ENCODE data around the gene MATN3.
A peak's percentile ranks its signal among the peaks of the same experiment; 100 is the strongest.
"Not testable (repeated sequence)": the region's sequence is repeated elsewhere in the genome, so short reads cannot be mapped to it uniquely, and the experiment has no call there.

The MATN3 gene

DNA sequence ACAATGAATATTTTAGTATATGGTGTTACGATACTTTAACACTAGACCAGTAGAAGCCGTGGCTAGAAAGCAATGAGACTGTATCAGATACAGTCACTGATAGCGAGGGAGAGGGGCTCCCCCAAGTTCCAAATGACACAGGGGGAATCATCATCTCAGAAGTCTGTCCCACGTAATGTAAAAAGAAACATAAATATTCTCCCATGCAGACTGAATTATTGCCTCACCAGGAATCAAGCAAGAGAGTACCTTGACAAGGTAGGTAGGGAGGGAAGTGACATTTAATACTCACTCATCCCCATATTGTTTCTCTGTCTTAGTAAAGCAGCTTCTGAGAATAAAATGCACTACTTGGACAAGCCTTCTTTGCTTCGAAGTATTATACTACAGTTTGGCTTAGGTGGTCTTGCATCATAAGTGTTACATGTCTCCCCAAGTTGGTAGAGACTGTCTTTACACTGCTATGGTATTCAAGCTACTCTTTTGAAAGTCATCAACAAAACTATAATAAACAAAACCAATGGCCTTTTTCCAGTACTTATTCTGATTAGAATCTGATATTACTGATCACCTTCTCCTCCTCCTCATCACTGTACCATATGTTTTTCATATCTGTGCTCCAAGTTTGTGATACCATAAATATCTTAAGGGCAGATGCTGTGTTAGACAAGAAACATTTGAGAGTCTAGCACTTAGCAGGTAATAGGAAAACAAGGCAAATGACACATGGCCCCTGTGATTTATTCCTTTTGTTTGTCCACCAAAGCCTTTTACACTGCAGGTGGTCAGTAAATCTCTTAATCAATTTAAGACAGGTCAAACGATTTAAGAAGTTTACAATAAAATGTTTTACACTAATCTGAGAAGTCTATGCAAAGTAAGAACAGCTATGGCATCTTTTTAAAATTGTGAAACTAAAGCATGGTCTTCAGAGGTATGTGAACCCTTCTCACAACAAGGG is 36.3 kb upstream of the MATN3 start:
- Mint-ChIP-seq H3K4me1 (peaks cover 10 to 23% of the 10 kb centered on the region in 2 donors), H3K36me3 (no peaks in the 10 kb centered on the region), H3K9me3 (no peaks in the 10 kb centered on the region), H3K27ac (peak overlapping the region; percentile 25), H3K4me3 (peak overlapping the region in 1 of 2 donors; percentile 18), H3K27me3 (no peaks in the 10 kb centered on the region)
- ATAC-seq (replicated peaks), result no peak
- DNase-seq, result no peak

DNA sequence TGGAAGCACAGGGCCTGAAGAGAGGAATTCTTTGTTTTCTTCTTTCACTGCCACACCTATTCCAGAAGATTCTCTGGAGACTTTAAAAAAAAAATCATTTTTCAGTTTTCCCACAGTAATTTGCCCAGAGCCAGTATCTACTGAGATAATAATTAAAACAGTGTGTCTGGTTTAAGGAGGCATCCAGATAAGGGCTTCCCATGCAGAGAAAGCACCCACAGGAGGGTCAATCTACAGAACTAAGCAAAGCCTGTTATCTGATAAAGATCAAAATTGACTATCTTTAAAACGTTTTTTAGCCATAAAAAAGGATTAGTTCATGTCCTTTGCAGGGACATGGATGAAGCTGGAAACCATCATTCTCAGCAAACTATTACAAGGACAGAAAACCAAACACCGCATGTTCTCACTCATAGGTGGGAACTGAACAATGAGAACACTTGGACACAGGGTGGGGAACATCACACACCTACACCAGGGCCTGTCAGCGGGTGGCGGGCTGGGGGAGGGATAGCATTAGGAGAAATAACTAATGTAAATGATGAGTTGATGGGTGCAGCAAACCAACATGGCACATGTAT is 33.3 kb upstream of the MATN3 start:
- H3K4me1 Mint-ChIP-seq, result peaks cover 18 to 37% of the 10 kb centered on the region in 2 donors
- not testable (repeated sequence) for ATAC-seq (replicated peaks); H3K27me3 Mint-ChIP-seq; H3K36me3 Mint-ChIP-seq; DNase-seq; H3K4me3 Mint-ChIP-seq; H3K27ac Mint-ChIP-seq; H3K9me3 Mint-ChIP-seq

DNA sequence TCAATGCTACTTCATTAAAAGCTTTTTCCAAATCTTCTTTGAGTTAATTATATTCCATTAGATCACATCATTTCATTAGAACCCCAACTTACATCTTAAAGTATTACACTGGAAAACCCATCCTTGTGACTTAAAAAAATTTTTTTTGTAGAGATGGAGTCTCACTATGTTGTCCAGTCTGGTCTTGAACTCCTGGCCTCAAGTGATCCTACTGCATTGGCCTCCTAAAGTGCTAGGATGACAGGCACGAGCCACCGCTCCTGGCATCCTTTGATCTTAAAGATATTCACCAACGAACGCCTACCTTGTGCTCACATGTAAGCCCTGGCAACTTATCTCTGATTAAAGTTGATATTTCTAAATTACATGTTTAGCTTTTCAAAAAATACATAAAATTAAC is 32.3 kb upstream of the MATN3 start:
- no peak overlapping the region for H3K27ac Mint-ChIP-seq
- peaks cover 18 to 34% of the 10 kb centered on the region in 2 donors for H3K4me1 Mint-ChIP-seq
- ATAC-seq (replicated peaks), result no peak
- no peaks in the 10 kb centered on the region for H3K27me3 Mint-ChIP-seq
- DNase-seq, result no peak
- H3K9me3 Mint-ChIP-seq, result no peaks in the 10 kb centered on the region
- peaks cover 3 to 7% of the 10 kb centered on the region in 2 donors for H3K36me3 Mint-ChIP-seq
- H3K4me3 Mint-ChIP-seq, result no peak overlapping the region

DNA sequence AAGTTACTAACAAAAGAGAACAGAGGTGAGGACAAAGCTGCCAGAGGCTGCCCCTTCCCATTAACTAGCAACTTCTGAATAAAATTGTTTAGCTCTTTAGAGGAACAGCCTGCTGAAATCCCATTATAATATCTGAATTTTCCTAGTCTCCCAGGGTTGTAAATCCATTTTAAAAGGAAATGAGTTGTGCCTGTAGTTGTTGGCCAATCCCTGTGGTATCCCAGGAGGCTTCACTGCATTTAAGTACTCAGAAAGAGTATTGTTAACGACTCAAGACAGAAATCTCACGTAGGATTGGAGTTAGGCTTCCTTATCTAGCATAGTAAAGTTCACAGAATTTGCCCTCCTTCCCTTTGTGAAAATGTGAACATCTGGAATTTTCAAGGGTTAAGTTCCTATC is 30.1 kb upstream of the MATN3 start:
- Mint-ChIP-seq H3K27me3 (no peaks in the 10 kb centered on the region), H3K27ac (peak overlapping the region; percentile 56), H3K4me3 (no peak overlapping the region), H3K9me3 (no peaks in the 10 kb centered on the region), H3K36me3 (peaks cover 13 to 19% of the 10 kb centered on the region in 2 donors), H3K4me1 (peaks cover 14 to 24% of the 10 kb centered on the region in 2 donors)
- ATAC-seq (replicated peaks) (no peak), DNase-seq (no peak)

DNA sequence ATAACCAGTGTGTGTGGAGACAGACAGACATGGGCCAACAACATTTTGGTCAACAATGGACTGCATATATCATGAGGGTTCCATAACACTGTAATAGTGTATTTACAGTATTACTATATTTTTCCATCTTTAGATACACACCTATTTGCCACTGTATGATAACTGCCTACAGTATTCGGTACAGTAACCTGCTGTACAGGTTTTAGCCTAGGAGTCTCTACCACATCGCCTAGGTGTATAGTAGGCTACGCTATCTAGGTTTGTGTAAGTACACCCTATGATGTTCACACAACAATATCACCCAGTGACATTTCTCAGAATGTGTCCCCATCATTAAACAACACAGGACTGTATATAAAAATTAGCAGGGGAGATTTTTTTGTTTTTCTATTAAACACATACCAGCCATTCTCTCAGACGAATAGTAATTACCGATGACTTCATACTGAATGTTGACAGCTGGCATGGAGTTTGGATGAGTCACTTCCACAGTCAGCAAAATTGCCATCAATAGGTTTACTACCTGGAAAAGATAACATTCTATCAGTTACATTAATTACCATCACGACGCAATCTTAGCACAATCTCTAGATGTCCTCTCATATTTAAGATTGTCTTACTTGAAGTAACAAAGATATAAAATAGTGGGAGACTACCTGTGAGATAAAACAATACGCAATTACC is 28.2 kb upstream of the MATN3 start:
- no peak overlapping the region for H3K27ac Mint-ChIP-seq
- no peak for ATAC-seq (replicated peaks)
- no peak overlapping the region for H3K4me3 Mint-ChIP-seq
- H3K4me1 Mint-ChIP-seq, result peaks cover 24 to 41% of the 10 kb centered on the region in 2 donors
- peaks cover 27 to 36% of the 10 kb centered on the region in 2 donors for H3K36me3 Mint-ChIP-seq
- DNase-seq, result no peak
- H3K27me3 Mint-ChIP-seq, result no peaks in the 10 kb centered on the region
- peaks cover 0 to 3% of the 10 kb centered on the region in 2 donors for H3K9me3 Mint-ChIP-seq

DNA sequence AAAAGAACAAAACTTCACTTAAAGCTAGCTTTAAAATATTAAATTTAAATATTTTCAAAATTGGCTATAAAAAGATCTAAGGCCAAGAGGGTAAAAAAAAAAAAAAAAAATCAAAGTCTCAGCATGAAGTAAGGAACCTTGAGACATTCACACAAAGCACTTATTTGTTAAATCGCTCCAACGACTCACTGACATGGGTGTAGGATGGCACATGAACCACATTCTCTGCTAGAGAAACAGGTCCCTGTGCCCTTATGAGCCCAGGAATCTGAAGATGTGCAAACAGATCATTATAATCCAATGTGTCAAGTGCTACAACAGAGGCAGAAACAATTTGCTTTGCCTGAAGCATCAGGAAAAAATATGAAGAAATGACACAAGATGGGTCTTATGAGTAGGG is 25.2 kb upstream of the MATN3 start:
- no peak for ATAC-seq (replicated peaks)
- Mint-ChIP-seq H3K4me1 (peaks cover 24 to 41% of the 10 kb centered on the region in 2 donors), H3K27ac (peak overlapping the region; percentile 44), H3K36me3 (peaks cover 39 to 61% of the 10 kb centered on the region in 2 donors), H3K4me3 (no peak overlapping the region), H3K9me3 (peaks cover 0 to 3% of the 10 kb centered on the region in 2 donors), H3K27me3 (no peaks in the 10 kb centered on the region)
- DNase-seq, result no peak

DNA sequence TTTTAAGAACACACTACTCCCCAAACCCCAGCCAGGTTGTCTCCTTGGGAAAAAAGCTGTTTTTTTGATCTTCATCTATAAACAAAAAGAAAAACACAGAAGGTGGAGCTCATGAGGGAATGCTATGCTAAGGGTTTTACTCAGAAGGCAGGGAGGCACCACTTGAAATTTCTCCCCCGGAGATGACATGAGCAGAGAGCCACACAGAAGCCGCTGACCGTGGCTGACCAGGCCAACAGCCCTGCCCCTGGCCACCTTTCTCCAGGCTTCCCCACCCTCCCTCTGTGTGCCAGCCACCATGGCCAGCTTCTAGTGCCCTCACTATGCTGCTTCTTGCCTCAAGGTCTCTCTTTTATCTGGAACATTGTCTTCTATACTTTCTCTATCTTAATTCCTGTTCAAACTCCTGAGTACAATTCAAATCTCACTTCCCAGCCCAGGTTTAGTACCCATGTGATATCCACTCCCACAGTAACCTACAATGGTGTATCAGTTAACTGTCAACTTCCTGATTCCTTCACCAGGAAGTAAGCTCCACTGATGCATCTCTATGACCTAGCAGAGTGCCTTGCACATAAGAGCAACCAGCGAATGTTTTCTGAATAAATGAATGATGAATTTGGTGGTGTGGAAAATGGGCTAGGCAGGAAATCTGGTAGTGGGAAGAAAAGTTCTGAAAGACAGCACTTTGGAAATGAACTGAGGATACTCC is 23.6 kb upstream of the MATN3 start:
- Mint-ChIP-seq H3K4me1 (peaks cover 16 to 27% of the 10 kb centered on the region in 2 donors), H3K27ac (peak overlapping the region; percentile 75), H3K4me3 (peak overlapping the region in 1 of 2 donors; percentile 9), H3K27me3 (no peaks in the 10 kb centered on the region), H3K9me3 (peaks cover 0 to 3% of the 10 kb centered on the region in 2 donors), H3K36me3 (peaks cover 48 to 72% of the 10 kb centered on the region in 2 donors)
- DNase-seq, result no peak
- peak; percentile 87 to 92 for ATAC-seq (replicated peaks)

DNA sequence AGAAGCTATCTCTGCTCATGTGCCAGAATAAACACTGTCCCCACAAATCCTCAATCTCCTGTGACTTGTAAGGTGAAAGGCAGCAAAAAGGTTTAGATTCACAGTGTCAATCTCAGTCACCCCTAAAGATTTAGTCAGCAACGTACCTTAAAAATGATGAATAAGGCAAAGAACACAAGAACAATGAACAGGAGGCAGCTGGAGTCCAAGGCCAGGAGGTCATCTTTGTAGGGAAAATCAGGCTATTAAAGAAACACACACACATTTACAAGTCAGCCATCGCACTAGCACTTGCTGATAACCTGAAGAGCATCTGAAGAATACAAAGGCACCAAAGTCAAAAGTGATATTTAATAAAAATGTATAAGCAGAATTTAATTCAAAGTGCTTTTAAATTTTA is 22.4 kb upstream of the MATN3 start:
- Mint-ChIP-seq H3K4me3 (no peak overlapping the region), H3K27me3 (no peaks in the 10 kb centered on the region), H3K9me3 (peaks cover 5 to 7% of the 10 kb centered on the region in 2 donors), H3K36me3 (peaks cover 56 to 78% of the 10 kb centered on the region in 2 donors), H3K27ac (no peak overlapping the region), H3K4me1 (peaks cover 16 to 27% of the 10 kb centered on the region in 2 donors)
- no peak for ATAC-seq (replicated peaks)
- DNase-seq, result no peak

DNA sequence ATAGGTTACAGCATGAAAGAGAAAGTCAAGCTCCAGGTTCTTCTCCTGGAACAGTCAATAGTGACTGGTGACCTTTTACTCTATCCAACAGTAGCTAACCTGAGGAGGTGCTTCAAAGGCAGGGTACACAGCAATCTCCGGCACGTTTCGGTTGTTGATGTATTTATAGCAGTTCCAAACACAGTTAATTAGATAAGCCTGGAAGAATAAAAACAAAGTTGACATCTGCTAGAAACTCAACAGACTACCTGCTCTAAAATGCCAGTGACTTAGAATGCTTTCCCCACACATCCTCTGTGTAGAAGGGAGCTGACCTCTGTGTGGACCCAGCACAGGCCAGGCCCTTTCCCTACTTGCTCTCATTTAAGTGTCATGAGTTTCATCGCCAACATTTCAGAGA is 21.8 kb upstream of the MATN3 start:
- ATAC-seq (replicated peaks) (no peak), DNase-seq (no peak)
- H3K27me3 Mint-ChIP-seq, result no peaks in the 10 kb centered on the region
- no peak overlapping the region for H3K4me3 Mint-ChIP-seq
- H3K36me3 Mint-ChIP-seq, result peaks cover 62 to 84% of the 10 kb centered on the region in 2 donors
- peaks cover 5 to 7% of the 10 kb centered on the region in 2 donors for H3K9me3 Mint-ChIP-seq
- H3K27ac Mint-ChIP-seq, result peak overlapping the region; percentile 20
- H3K4me1 Mint-ChIP-seq, result peaks cover 16 to 27% of the 10 kb centered on the region in 2 donors

DNA sequence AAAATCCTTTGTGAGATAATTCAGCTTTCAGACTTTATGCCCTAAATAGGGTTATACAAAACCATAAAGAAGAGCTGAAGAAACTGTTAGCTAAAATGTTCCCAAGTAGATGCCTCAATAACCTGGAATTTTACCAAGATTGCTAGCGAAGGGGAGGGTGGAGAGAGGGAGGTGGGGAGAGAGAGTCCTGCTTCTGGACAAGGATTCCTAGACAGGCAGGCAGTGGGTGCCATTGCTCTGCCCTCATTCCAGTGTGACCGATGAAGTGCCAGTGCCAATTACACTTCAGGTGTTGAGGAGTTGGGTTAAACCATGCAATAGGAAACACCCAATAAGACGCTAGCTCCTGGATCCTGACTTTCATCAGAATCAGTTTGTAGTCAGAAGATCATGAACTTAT is 20.9 kb upstream of the MATN3 start:
- peaks cover 15 to 25% of the 10 kb centered on the region in 2 donors for H3K4me1 Mint-ChIP-seq
- peaks cover 5 to 7% of the 10 kb centered on the region in 2 donors for H3K9me3 Mint-ChIP-seq
- no peaks in the 10 kb centered on the region for H3K27me3 Mint-ChIP-seq
- ATAC-seq (replicated peaks) (no peak), DNase-seq (no peak)
- no peak overlapping the region for H3K27ac Mint-ChIP-seq
- H3K36me3 Mint-ChIP-seq, result peaks cover 69 to 89% of the 10 kb centered on the region in 2 donors
- no peak overlapping the region for H3K4me3 Mint-ChIP-seq

DNA sequence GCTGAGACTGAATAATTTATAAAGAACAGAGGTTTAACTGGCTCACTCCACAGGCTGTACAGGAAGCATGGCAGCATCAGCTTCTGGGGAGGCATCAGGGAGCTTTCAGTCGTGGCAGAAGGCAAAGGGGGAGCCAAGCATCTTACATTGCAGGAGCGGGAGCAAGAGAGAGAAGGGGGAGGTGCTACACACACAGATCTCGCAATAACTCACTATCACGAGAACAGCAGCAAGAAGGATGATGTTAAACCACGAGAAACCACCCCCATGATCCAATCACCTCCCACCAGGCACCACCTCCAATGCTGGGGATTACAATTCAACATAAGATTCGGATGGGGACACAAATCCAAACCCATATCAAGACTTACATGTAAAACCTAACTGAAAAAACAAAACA is 17.8 kb upstream of the MATN3 start:
- no peak for ATAC-seq (replicated peaks)
- peaks cover 2 to 7% of the 10 kb centered on the region in 2 donors for H3K9me3 Mint-ChIP-seq
- H3K27me3 Mint-ChIP-seq, result no peaks in the 10 kb centered on the region
- H3K27ac Mint-ChIP-seq, result peak overlapping the region; percentile 60
- peaks cover 55 to 72% of the 10 kb centered on the region in 2 donors for H3K36me3 Mint-ChIP-seq
- no peaks in the 10 kb centered on the region for H3K4me1 Mint-ChIP-seq
- no peak for DNase-seq
- H3K4me3 Mint-ChIP-seq, result no peak overlapping the region

DNA sequence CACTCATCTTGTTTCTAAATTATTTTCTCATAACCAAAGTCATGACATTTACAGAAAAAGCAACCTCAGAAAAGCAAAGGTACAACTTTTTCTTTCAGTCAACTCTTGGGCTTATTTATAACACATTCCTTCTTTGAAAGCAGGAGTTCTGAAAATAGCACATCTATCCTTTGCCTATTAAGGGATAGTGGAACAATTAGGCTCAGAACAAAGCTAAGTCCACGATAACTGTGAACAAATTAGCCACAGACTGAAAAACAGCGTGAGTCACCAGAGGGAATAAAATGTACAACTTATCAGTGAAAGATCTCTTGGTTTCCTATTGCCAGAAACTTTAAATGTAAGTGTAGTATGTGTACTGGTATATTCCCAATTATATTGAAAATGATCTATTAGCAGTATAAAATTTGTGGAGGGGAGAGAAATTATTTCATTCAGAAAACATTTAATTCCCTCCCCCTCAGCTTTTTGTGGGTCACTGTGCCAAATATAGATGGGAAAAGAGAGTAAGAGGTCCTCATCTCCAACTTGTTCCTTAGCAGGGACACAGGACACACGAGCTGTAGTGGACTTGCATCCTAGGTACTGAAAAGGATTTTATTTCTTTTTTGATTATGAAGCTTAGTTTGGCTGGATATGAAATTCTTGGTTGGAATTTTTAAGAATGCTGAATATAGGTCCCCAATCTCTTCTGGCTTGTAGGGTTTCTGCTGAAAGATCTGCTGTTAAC is 15.4 kb upstream of the MATN3 start:
- H3K27ac Mint-ChIP-seq, result no peak overlapping the region
- peaks cover 6 to 7% of the 10 kb centered on the region in 2 donors for H3K4me1 Mint-ChIP-seq
- ATAC-seq (replicated peaks) (no peak), DNase-seq (no peak)
- no peaks in the 10 kb centered on the region for H3K27me3 Mint-ChIP-seq
- H3K9me3 Mint-ChIP-seq, result peaks cover 2 to 7% of the 10 kb centered on the region in 2 donors
- H3K36me3 Mint-ChIP-seq, result peaks cover 55 to 63% of the 10 kb centered on the region in 2 donors
- no peak overlapping the region for H3K4me3 Mint-ChIP-seq

DNA sequence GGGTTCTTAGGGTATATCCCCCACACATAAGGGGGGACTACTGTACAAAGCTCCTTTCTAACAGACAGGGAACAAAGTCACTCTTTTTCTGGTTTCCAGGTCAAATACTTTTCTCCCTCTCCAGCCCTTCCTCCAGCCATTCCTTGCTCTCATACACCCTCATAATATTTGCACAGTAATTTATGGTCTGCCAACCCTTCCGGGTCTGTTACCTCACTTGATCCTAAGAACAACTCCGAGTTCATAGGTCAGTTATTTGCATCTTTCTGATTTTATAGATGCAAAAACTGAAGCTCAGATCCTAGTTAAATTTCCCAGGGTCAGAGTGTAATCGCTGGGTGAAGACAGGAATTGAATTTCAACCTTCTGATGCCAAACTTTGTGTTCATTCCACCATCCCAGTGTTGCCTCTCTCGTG is 14.8 kb upstream of the MATN3 start:
- Mint-ChIP-seq H3K27me3 (no peaks in the 10 kb centered on the region), H3K4me1 (peaks cover 6 to 7% of the 10 kb centered on the region in 2 donors), H3K9me3 (peaks cover 2 to 7% of the 10 kb centered on the region in 2 donors), H3K27ac (no peak overlapping the region), H3K4me3 (no peak overlapping the region), H3K36me3 (peaks cover 51 to 61% of the 10 kb centered on the region in 2 donors)
- DNase-seq (no peak), ATAC-seq (replicated peaks) (no peak)
